Hair follicular keratinocyte (primary cell): Measurements from ENCODE around the gene FAM181B. TPM values are rescaled to one million over a fixed set of nuclear protein-coding genes. Genes with fewer than 3 reads are reported as not detected.

Experiments used
- total RNA-seq: library from RNA; depleted of rRNA; stranded (reverse); fragments of >200 nt; gene quantifications from 2 replicates; pipeline ENCODE4 v1.2.3, GENCODE V29; 2015

Gene FAM181B
- 0.38 and 1.2 TPM in 2 replicates for total RNA-seq

GRCh38 chr11:82733444-82734119, at the start of gene FAM181B:
Gene FAM181B (minus strand): TSS chr11:82733864. CDS start chr11:82733729, 135 bp downstream.

Other genes with a start within 250 kb of the FAM181B start
- 24.3 and 27.6 TPM in 2 replicates for gene PRCP, start 166.6 kb upstream of the FAM181B start, total RNA-seq
- 4.7 and 31.4 TPM in 2 replicates for gene DDIAS, start 167.9 kb upstream of the FAM181B start, total RNA-seq